Measurements from ENCODE around the gene KLHL21.

Gene KLHL21

GRCh38 chr1:6627841-6628545, 25.3 kb upstream of the KLHL21 start:
- in situ Hi-C loops (cut with HindIII; ENCODE audit: low pct_ligation_motif_present, low pct_unique_long_range_greater_than_20kb, low sequenced_read_pairs), result no loop called here
- DNase-seq, result no peak

- in situ Hi-C loops (cut with HindIII; ENCODE audit: low pct_ligation_motif_present, low pct_unique_long_range_greater_than_20kb, low sequenced_read_pairs), result no loop called here
- no peak for DNase-seq
These were observed 24.4 kb upstream of the KLHL21 start for GRCh38 chr1:6627031-6627430.

GRCh38 chr1:6625584-6626149, 23.0 kb upstream of the KLHL21 start:
- DNase-seq, result peak; percentile 44
- in situ Hi-C loops (cut with HindIII; ENCODE audit: low pct_ligation_motif_present, low pct_unique_long_range_greater_than_20kb, low sequenced_read_pairs), result no loop called here

GRCh38 chr1:6624710-6625583, 22.3 kb upstream of the KLHL21 start, which contains the start of gene THAP3:
THAP3 (plus strand) TSS chr1:6624868; CDS start chr1:6625219, 351 bp downstream.
- in situ Hi-C loops (cut with HindIII; ENCODE audit: low pct_ligation_motif_present, low pct_unique_long_range_greater_than_20kb, low sequenced_read_pairs), result no loop called here

GRCh38 chr1:6623269-6623965, 20.7 kb upstream of the KLHL21 start:
- DNase-seq, result no peak
- in situ Hi-C loops (cut with HindIII; ENCODE audit: low pct_ligation_motif_present, low pct_unique_long_range_greater_than_20kb, low sequenced_read_pairs), result no loop called here

More at GRCh38 chr1:6624710-6625583, 22.3 kb upstream of the KLHL21 start, which contains the start of gene THAP3:
- DNase-seq, result peak; percentile 82

- in situ Hi-C loops (cut with HindIII; ENCODE audit: low pct_ligation_motif_present, low pct_unique_long_range_greater_than_20kb, low sequenced_read_pairs), result no loop called here
- no peak for DNase-seq
These were observed 19.9 kb upstream of the KLHL21 start for GRCh38 chr1:6622396-6623152.

GRCh38 chr1:6621429-6622391, 19.0 kb upstream of the KLHL21 start:
- in situ Hi-C loops (cut with HindIII; ENCODE audit: low pct_ligation_motif_present, low pct_unique_long_range_greater_than_20kb, low sequenced_read_pairs), result no loop called here
- DNase-seq, result no peak

GRCh38 chr1:6619045-6619444, 16.4 kb upstream of the KLHL21 start:
- in situ Hi-C loops (cut with HindIII; ENCODE audit: low pct_ligation_motif_present, low pct_unique_long_range_greater_than_20kb, low sequenced_read_pairs), result no loop called here
- no peak for DNase-seq

- in situ Hi-C loops (cut with HindIII; ENCODE audit: low pct_ligation_motif_present, low pct_unique_long_range_greater_than_20kb, low sequenced_read_pairs), result no loop called here
- no peak for DNase-seq
These were observed 12.5 kb upstream of the KLHL21 start for GRCh38 chr1:6614929-6615785.

- peak; percentile 20 for DNase-seq
- in situ Hi-C loops (cut with HindIII; ENCODE audit: low pct_ligation_motif_present, low pct_unique_long_range_greater_than_20kb, low sequenced_read_pairs), result no loop called here
These were observed 11.6 kb upstream of the KLHL21 start for GRCh38 chr1:6614019-6614928.

GRCh38 chr1:6613361-6614018, 10.8 kb upstream of the KLHL21 start, which contains the start of gene PHF13:
PHF13 (plus strand) TSS chr1:6613731; CDS start chr1:6614067, 336 bp downstream.
- peak; percentile 96 for DNase-seq
- in situ Hi-C loops (cut with HindIII; ENCODE audit: low pct_ligation_motif_present, low pct_unique_long_range_greater_than_20kb, low sequenced_read_pairs), result no loop called here

- in situ Hi-C loops (cut with HindIII; ENCODE audit: low pct_ligation_motif_present, low pct_unique_long_range_greater_than_20kb, low sequenced_read_pairs), result no loop called here
- peak; percentile 48 for DNase-seq
These were observed 10.1 kb upstream of the KLHL21 start for GRCh38 chr1:6612641-6613360.

GRCh38 chr1:6603915-6604558, 1.4 kb upstream of the KLHL21 start:
- no peak for DNase-seq
- in situ Hi-C loops (cut with HindIII; ENCODE audit: low pct_ligation_motif_present, low pct_unique_long_range_greater_than_20kb, low sequenced_read_pairs), result no loop called here

All from ACHN (cell line).